ENCODE results near the gene SIGLECL1.

DNA sequence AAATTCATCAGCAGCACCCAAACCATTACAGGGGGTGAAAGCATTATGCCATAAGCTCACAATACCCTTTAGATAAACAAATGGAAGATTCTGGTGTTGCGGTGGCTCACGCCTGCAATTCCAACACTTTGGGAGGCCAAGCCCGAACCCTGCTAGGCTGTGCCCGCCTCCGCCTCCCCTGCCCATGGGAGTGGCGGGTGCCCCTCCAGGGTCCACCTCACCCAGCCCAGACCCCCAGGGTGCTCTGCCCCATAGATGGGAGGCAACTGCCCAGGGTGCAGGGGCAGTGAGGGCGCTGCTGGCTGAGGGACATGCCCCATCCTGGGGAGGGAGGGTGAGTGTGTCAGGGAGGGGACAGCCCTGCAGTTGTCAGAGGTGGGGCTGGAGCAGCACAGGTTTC, 10.0 kb upstream of the SIGLECL1 start:
- TF ChIP-seq, protein P1, sequence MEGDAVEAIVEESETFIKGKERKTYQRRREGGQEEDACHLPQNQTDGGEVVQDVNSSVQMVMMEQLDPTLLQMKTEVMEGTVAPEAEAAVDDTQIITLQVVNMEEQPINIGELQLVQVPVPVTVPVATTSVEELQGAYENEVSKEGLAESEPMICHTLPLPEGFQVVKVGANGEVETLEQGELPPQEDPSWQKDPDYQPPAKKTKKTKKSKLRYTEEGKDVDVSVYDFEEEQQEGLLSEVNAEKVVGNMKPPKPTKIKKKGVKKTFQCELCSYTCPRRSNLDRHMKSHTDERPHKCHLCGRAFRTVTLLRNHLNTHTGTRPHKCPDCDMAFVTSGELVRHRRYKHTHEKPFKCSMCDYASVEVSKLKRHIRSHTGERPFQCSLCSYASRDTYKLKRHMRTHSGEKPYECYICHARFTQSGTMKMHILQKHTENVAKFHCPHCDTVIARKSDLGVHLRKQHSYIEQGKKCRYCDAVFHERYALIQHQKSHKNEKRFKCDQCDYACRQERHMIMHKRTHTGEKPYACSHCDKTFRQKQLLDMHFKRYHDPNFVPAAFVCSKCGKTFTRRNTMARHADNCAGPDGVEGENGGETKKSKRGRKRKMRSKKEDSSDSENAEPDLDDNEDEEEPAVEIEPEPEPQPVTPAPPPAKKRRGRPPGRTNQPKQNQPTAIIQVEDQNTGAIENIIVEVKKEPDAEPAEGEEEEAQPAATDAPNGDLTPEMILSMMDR (IDR thresholded peaks at IDR 0.05), result no peak
- TF ChIP-seq POLR2A (IDR thresholded peaks at IDR 0.05), result no peak

Data from thyroid gland (tissue), 4 donors.